Activated CD4-positive, alpha-beta T cell treated with anti-CD3 and anti-CD28 coated beads, Interleukin-2, Interleukin-6, amounts not matched to agents 100 ng/mL and 50 ng/mL, durations not matched to agents 16 hours and 8 hours (primary cell): Measurements from ENCODE around the gene PAQR4.

Experiments
- DNase-seq: peaks from one replicate; pipeline ENCODE4 v3.0.0-alpha.2; 2020

Gene PAQR4

GRCh38 chr16:2966043-2966807 lies 2.9 kb upstream of the PAQR4 start:
- no peak for DNase-seq

GRCh38 chr16:2966808-2967191 lies 2.3 kb upstream of the PAQR4 start:
- no peak for DNase-seq

- DNase-seq = no peak
Observed at GRCh38 chr16:2967211-2967631, 1.9 kb upstream of the PAQR4 start.

GRCh38 chr16:2967721-2968161 lies 1.4 kb upstream of the PAQR4 start:
- no peak for DNase-seq

- DNase-seq = no peak
Observed at GRCh38 chr16:2968368-2968737, 795 bp upstream of the PAQR4 start.

- peak; percentile 92 for DNase-seq
Observed at GRCh38 chr16:2969545-2970521, 685 bp downstream of the PAQR4 start.

GRCh38 chr16:2970563-2970962 lies 1.4 kb downstream of the PAQR4 start:
- no peak for DNase-seq

- DNase-seq = no peak
Observed at GRCh38 chr16:2971134-2971984, 2.2 kb downstream of the PAQR4 start.

- no peak for DNase-seq
Observed at GRCh38 chr16:2971985-2972784, 3.0 kb downstream of the PAQR4 start.

- DNase-seq = no peak
Observed at GRCh38 chr16:2973093-2973492, 3.9 kb downstream of the PAQR4 start.

- DNase-seq = no peak
Observed at GRCh38 chr16:2973605-2974318, 4.6 kb downstream of the PAQR4 start.

- no peak for DNase-seq
Observed at GRCh38 chr16:2974319-2975056, 5.3 kb downstream of the PAQR4 start.

GRCh38 chr16:2975161-2975795 lies 6.1 kb downstream of the PAQR4 start:
- no peak for DNase-seq

GRCh38 chr16:2976201-2976600 lies 7.1 kb downstream of the PAQR4 start:
- no peak for DNase-seq

GRCh38 chr16:2976673-2977072 lies 7.5 kb downstream of the PAQR4 start:
- no peak for DNase-seq

GRCh38 chr16:2977440-2977839 lies 8.3 kb downstream of the PAQR4 start:
- DNase-seq = no peak

GRCh38 chr16:2979669-2980226 lies 10.6 kb downstream of the PAQR4 start:
- peak; percentile 50 for DNase-seq

- peak; percentile 97 for DNase-seq
Observed at GRCh38 chr16:2980227-2981176, 11.4 kb downstream of the PAQR4 start, which contains the start of gene PKMYT1. PKMYT1 (minus strand) TSS chr16:2980446; CDS start chr16:2979657, 789 bp downstream.
